Skeletal muscle tissue (tissue), 4 donors: ENCODE measurements around the gene TTN. TPM values are rescaled to one million over a fixed set of nuclear protein-coding genes. Genes with fewer than 3 reads are reported as not detected.

Experiments
- H3K27ac ChIP-seq: one replicate; pipeline ENCODE4 v1.7.0; 2013; ENCODE audit warnings: mild to moderate bottlenecking, low read depth, low read length, inconsistent platforms
- H3K27me3 ChIP-seq, 3 donors: one replicate each; pipeline ENCODE4 v1.7.0; 2013; ENCODE audit warnings: low read length in 3 of 3; ENCODE audit not compliant: control insufficient read depth in 3 of 3, insufficient read depth in 3 of 3
- H3K36me3 ChIP-seq, 3 donors: one replicate each; pipeline ENCODE4 v1.7.0; 2013; ENCODE audit warnings: low read length in 3 of 3; ENCODE audit not compliant: control insufficient read depth in 3 of 3, insufficient read depth in 3 of 3
- H3K4me1 ChIP-seq, 3 donors: one replicate each; pipeline ENCODE4 v1.7.0; 2013; ENCODE audit warnings: low read length in 3 of 3, mild to moderate bottlenecking in 3 of 3; ENCODE audit not compliant: control insufficient read depth in 3 of 3, insufficient read depth in 3 of 3
- H3K4me3 ChIP-seq, 3 donors: one replicate each; pipeline ENCODE4 v1.7.0; 2013; ENCODE audit warnings: low read length in 3 of 3
- H3K9ac ChIP-seq, 3 donors: one replicate each; pipeline ENCODE4 v1.7.0; 2013; ENCODE audit warnings: low read length in 3 of 3, mild to moderate bottlenecking in 3 of 3, moderate library complexity in 2 of 3, low read depth in 1 of 3
- H3K9me3 ChIP-seq, 3 donors: one replicate each; pipeline ENCODE4 v1.7.0; 2013; ENCODE audit warnings: low read length in 3 of 3; ENCODE audit not compliant: control insufficient read depth in 3 of 3
- total RNA-seq: library from RNA; depleted of rRNA; stranded (reverse); fragments of >200 nt; gene quantifications from one replicate; pipeline ENCODE4 v1.2.3, GENCODE V29; 2014
- donor health status: Osteomylitis.

Gene TTN
- total RNA-seq, 1 donor from 2014 or later, result 2,245 TPM

- Histone ChIP-seq H3K36me3 (no peaks in the 10 kb centered on the region), H3K27ac (peak overlapping the region; percentile 76), H3K9me3 (no peaks in the 10 kb centered on the region), H3K27me3 (no peaks in the 10 kb centered on the region), H3K4me3 (peak overlapping the region; percentile 72 to 98 (median 94)), H3K4me1 (peaks cover 19 to 27% (median 23%) of the 10 kb centered on the region in 3 donors), H3K9ac (peak overlapping the region in 2 of 3 donors; percentile 73 to 97)
Observed at GRCh38 chr2:178477443-178478129, 329.6 kb downstream of the TTN start.

- H3K4me3 ChIP-seq, result no peak overlapping the region
- no peak overlapping the region for H3K27ac ChIP-seq
- H3K36me3 ChIP-seq, result no peaks in the 10 kb centered on the region
- no peaks in the 10 kb centered on the region for H3K27me3 ChIP-seq
- no peak overlapping the region for H3K9ac ChIP-seq
- H3K4me1 ChIP-seq, result peaks cover 9 to 17% (median 14%) of the 10 kb centered on the region in 3 donors
- no peaks in the 10 kb centered on the region for H3K9me3 ChIP-seq
Observed at GRCh38 chr2:178476477-178476876, 330.7 kb downstream of the TTN start.

Other genes starting within 250 kb of the TTN start
- 61.6 TPM for gene CCDC141, start 242.7 kb upstream of the TTN start, total RNA-seq